Right atrium auricular region (tissue), 2 donors: ENCODE measurements around the gene NDUFB4. TPM values are rescaled to one million over a fixed set of nuclear protein-coding genes. Genes with fewer than 3 reads are reported as not detected.

ENCODE experiments used
- DNase-seq: peaks from one replicate; pipeline ENCODE4 v3.0.0-alpha.2; 2019; ENCODE audit warnings: low spot score
- H3K27ac ChIP-seq, 2 donors: fragments of 200-600 bp; sonication (generic); 1 replicate in 1 of 2; 2 replicates in 1 of 2; pipeline ENCODE4 v1.5.1; 2016 to 2019
- H3K27me3 ChIP-seq, 2 donors: fragments of 200-600 bp; sonication (generic); one replicate each; pipeline versions ENCODE4 v1.5.1 to v1.6.0; 2017 to 2019
- H3K36me3 ChIP-seq: fragments of 200-600 bp; sonication (generic); one replicate; pipeline ENCODE4 v1.5.1; 2016
- H3K4me1 ChIP-seq, 2 donors: fragments of 200-600 bp; sonication (generic); one replicate each; pipeline versions ENCODE4 v1.5.1 to v1.6.0; 2017 to 2019
- H3K4me3 ChIP-seq, 2 donors: fragments of 200-600 bp; sonication (generic); 1 replicate in 1 of 2; 2 replicates in 1 of 2; pipeline ENCODE4 v1.5.1; 2017 to 2019; ENCODE audit warnings: mild to moderate bottlenecking in 1 of 2, moderate library complexity in 1 of 2
- H3K9me3 ChIP-seq, 2 donors: fragments of 200-600 bp; sonication (generic); one replicate each; pipeline ENCODE4 v1.5.1; 2019
- total RNA-seq, 2 donors: library from RNA; depleted of rRNA; stranded (reverse); fragments of >200 nt; gene quantifications; one replicate each; pipeline ENCODE4 v1.1.0, GENCODE V29; 2016
- TF ChIP-seq, protein P1 (sequence below), 2 donors: fragments of 200-600 bp; sonication (generic); IDR thresholded peaks; one replicate each; pipeline ENCODE4 v1.5.1; 2019; ENCODE audit warnings: antibody characterized with exemption in 2 of 2

Gene NDUFB4
- total RNA-seq, 2 donors from 2014 or later = 244 to 274 TPM

DNA sequence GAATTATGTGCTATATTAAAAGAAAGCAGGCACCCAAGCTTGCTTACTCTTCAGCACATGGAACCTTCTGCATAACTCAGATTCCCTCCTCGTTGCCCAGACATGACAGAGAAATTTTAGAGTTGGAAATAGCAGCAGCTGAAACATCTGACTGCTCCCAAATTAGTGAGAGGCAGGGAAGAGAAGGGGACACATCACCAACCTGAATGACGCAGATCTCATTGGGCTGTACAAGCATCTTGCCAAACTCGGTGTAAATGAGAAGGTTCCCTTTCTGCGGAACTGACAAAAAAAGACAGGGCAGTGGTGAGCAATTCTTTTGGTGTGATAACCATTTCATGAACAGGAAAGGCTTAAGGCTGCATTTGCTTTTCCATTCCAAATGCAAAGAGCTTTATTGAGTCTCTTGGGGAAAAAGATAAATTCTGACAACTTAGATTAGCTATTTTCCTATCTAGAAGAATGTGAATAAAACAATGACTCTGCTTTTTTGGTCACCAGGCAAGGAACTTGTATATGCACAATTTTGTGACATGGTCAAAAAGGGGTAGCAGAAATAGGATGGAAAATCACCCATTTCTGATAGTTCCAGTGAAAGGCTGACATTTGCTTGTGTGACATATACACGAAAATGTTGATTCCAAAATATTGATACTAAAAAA lies 50.8 kb downstream of the NDUFB4 start:
- TF ChIP-seq, protein P1, sequence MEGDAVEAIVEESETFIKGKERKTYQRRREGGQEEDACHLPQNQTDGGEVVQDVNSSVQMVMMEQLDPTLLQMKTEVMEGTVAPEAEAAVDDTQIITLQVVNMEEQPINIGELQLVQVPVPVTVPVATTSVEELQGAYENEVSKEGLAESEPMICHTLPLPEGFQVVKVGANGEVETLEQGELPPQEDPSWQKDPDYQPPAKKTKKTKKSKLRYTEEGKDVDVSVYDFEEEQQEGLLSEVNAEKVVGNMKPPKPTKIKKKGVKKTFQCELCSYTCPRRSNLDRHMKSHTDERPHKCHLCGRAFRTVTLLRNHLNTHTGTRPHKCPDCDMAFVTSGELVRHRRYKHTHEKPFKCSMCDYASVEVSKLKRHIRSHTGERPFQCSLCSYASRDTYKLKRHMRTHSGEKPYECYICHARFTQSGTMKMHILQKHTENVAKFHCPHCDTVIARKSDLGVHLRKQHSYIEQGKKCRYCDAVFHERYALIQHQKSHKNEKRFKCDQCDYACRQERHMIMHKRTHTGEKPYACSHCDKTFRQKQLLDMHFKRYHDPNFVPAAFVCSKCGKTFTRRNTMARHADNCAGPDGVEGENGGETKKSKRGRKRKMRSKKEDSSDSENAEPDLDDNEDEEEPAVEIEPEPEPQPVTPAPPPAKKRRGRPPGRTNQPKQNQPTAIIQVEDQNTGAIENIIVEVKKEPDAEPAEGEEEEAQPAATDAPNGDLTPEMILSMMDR (IDR thresholded peaks at IDR 0.05) = no peak
- Histone ChIP-seq H3K4me1 (no peaks in the 10 kb centered on the region), H3K27ac (no peak overlapping the region), H3K9me3 (no peaks in the 10 kb centered on the region), H3K27me3 (no peaks in the 10 kb centered on the region), H3K36me3 (no peaks in the 10 kb centered on the region), H3K4me3 (no peak overlapping the region)
- DNase-seq = no peak

- H3K4me3 ChIP-seq = no peak overlapping the region
- no peak overlapping the region for H3K27ac ChIP-seq
- TF ChIP-seq, protein P1 (IDR thresholded peaks at IDR 0.05) = no peak
- H3K27me3 ChIP-seq = no peaks in the 10 kb centered on the region
- no peaks in the 10 kb centered on the region for H3K4me1 ChIP-seq
- H3K36me3 ChIP-seq = no peaks in the 10 kb centered on the region
- no peak for DNase-seq
- H3K9me3 ChIP-seq = no peaks in the 10 kb centered on the region
Measured at GRCh38 chr3:120648290-120648689, 52.2 kb downstream of the NDUFB4 start.

- Histone ChIP-seq H3K4me1 (no peaks in the 10 kb centered on the region), H3K9me3 (no peaks in the 10 kb centered on the region), H3K27ac (no peak overlapping the region), H3K36me3 (no peaks in the 10 kb centered on the region), H3K4me3 (no peak overlapping the region), H3K27me3 (no peaks in the 10 kb centered on the region)
- no peak for DNase-seq
- TF ChIP-seq, protein P1 (IDR thresholded peaks at IDR 0.05) = no peak
Measured at GRCh38 chr3:120649830-120650233, 53.7 kb downstream of the NDUFB4 start.

DNA sequence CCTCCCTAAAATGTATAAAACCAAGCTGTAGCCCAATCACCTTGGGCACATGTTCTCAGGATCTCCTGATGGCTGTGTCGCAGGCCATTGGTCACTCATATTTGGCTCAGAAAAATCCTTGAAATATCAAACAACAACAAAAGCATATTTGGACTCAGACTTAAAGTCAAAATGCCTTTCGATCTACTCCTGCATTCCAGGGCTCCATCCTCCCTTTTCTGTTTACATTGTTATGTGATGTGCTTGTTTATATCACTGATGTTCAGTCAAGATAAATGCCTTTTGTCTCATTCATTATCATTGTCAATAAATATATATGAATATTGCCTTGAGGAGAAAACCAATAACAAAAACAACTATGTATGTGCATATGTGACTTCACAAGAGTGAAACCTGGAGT lies 54.2 kb downstream of the NDUFB4 start:
- no peak for DNase-seq
- Histone ChIP-seq H3K27me3 (no peaks in the 10 kb centered on the region), H3K9me3 (no peaks in the 10 kb centered on the region), H3K4me1 (no peaks in the 10 kb centered on the region), H3K36me3 (no peaks in the 10 kb centered on the region), H3K27ac (no peak overlapping the region), H3K4me3 (no peak overlapping the region)
- TF ChIP-seq, protein P1 (IDR thresholded peaks at IDR 0.05) = no peak

Other genes with a start within 250 kb of the NDUFB4 start
- gene LRRC58, start 247.0 kb upstream of the NDUFB4 start, total RNA-seq = 10 to 100 TPM; 15.9 to 17.5 TPM
- gene FSTL1, start 145.3 kb upstream of the NDUFB4 start, total RNA-seq = 100 to 1,000 TPM; 327 to 380 TPM
- under 1 TPM in 1 of 2 donors, not detected in 1; 0.41 TPM for gene HGD, start 85.9 kb downstream of the NDUFB4 start, total RNA-seq
- 10 to 100 TPM in 1 of 2 donors, 1 to 10 TPM in 1; 7.6 to 14.2 TPM for gene RABL3, start 146.2 kb downstream of the NDUFB4 start, total RNA-seq
- 1 to 10 TPM; 6.8 to 9.6 TPM for gene GTF2E1, start 146.4 kb downstream of the NDUFB4 start, total RNA-seq